HepG2 (cell line): ENCODE data around the gene NAXD. TPM values are rescaled to one million over a fixed set of nuclear protein-coding genes. Genes with fewer than 3 reads are reported as not detected.

Source experiments
- CEBPZ ChIP-seq: IDR thresholded peaks from 2 replicates; pipeline ENCODE4 v1.6.1; 2012; ENCODE audit warnings: low read length, improper control_type of control experiment
- REST ChIP-seq, 2 experiments: IDR thresholded peaks; 2 replicates each; pipeline ENCODE4 v1.6.1; 2011 to 2012; ENCODE audit warnings: low read length in 2 of 2, borderline replicate concordance in 1 of 2, low read depth in 1 of 2, mild to moderate bottlenecking in 1 of 2, moderate library complexity in 1 of 2
- SIN3B ChIP-seq: fragments of 150-350 bp; IDR thresholded peaks from 2 replicates; pipeline ENCODE4 v1.6.1; 2014; ENCODE audit warnings: low read length
- THAP8 ChIP-seq: sonication (generic); formaldehyde crosslinking; IDR thresholded peaks from 2 replicates; pipeline ENCODE4 v1.5.1; 2020; ENCODE audit warnings: missing genetic modification reagents, mild to moderate bottlenecking, borderline replicate concordance
- WIZ ChIP-seq: sonication (generic); formaldehyde crosslinking; IDR thresholded peaks from 2 replicates; pipeline ENCODE4 v1.5.1; 2020; ENCODE audit warnings: mild to moderate bottlenecking, missing genetic modification reagents
- ZBTB33 ChIP-seq: sonication (generic); formaldehyde crosslinking; IDR thresholded peaks from 2 replicates; pipeline ENCODE4 v1.4.0; 2020; ENCODE audit warnings: missing genetic modification reagents
- ZNF224 ChIP-seq: sonication (generic); formaldehyde crosslinking; IDR thresholded peaks from 2 replicates; pipeline ENCODE4 v1.5.0; 2020; ENCODE audit warnings: mild to moderate bottlenecking, missing genetic modification reagents
- ZNF280D ChIP-seq: sonication (generic); formaldehyde crosslinking; IDR thresholded peaks from 2 replicates; pipeline ENCODE4 v1.5.1; 2020; ENCODE audit warnings: mild to moderate bottlenecking, missing genetic modification reagents
- ZNF484 ChIP-seq: sonication (generic); formaldehyde crosslinking; IDR thresholded peaks from 2 replicates; pipeline ENCODE4 v1.5.1; 2020; ENCODE audit warnings: mild to moderate bottlenecking, low read depth, missing genetic modification reagents, borderline replicate concordance
- ZNF570 ChIP-seq: sonication (generic); formaldehyde crosslinking; IDR thresholded peaks from 2 replicates; pipeline ENCODE4 v1.4.0; 2020; ENCODE audit warnings: mild to moderate bottlenecking, missing genetic modification reagents, borderline replicate concordance
- ZNF761 ChIP-seq: sonication (generic); formaldehyde crosslinking; conservative IDR thresholded peaks from 2 replicates; pipeline ENCODE4 v1.4.0; 2020; ENCODE audit warnings: mild to moderate bottlenecking, missing genetic modification reagents
- polyA plus RNA-seq, 8 experiments: library from polyadenylated mRNA; depleted of rRNA in 3 of 8; stranded (reverse) in 7 of 8; unstranded in 1 of 8; fragments of >200 nt; fragmentation: Illumina TruSeq in 4 of 8; extraction: Trizol in 4 of 8; gene quantifications; 2 replicates each; pipeline versions ENCODE4 v1.2.1 to v1.2.3, GENCODE V29; 2011 to 2016; ENCODE audit warnings: low read depth in 4 of 8, missing spikeins in 1 of 8, mixed read lengths in 1 of 8; ENCODE audit not compliant: insufficient read depth in 1 of 8
- total RNA-seq, 5 experiments: library from RNA; depleted of rRNA; stranded (reverse); fragments of >200 nt; fragmentation: Illumina TruSeq; extraction: Trizol; gene quantifications; 2 replicates each; pipeline ENCODE4 v1.2.3, GENCODE V29; 2016; ENCODE audit warnings: low read depth in 1 of 5

NAXD gene
- total and polyA plus RNA-seq, 2 of the 13 experiments (the other 11 are each of a cell fraction or from before 2014, with no cell fraction given): 19.0 to 23.2 TPM

GRCh38 chr13:110615322-110616102, at the start of gene NAXD (continued):
- TF ChIP-seq ZNF280D (CRISPR knock-in tag) (no peak), THAP8 (CRISPR knock-in tag) (0 out of 2 replicates have a peak, but pooled peaks have one; percentile 14), ZNF761 (0 out of 2 replicates have a peak, but pooled peaks have one; percentile 66), ZNF224 (no peak), REST (IDR thresholded peaks at IDR 0.05; ENCODE audit: borderline replicate concordance in 1 of 2, low read depth in 1 of 2, low read length in 2 of 2) (no peak), ZNF484 (CRISPR knock-in tag) (no peak), WIZ (CRISPR knock-in tag) (0 out of 2 replicates have a peak, but pooled peaks have one; percentile 43), SIN3B (no peak), ZBTB33 (CRISPR knock-in tag) (no peak), ZNF570 (CRISPR knock-in tag) (no peak), CEBPZ (no peak)
